Prostate gland (tissue), 2 donors: ENCODE measurements around the gene RAB24. TPM values are rescaled to one million over a fixed set of nuclear protein-coding genes. Genes with fewer than 3 reads are reported as not detected.
"Not testable (repeated sequence)": the region's sequence is repeated elsewhere in the genome, so short reads cannot be mapped to it uniquely, and the experiment has no call there.

ENCODE experiments used
- DNase-seq: peaks from one replicate; pipeline ENCODE4 v3.0.0-alpha.2; 2019; ENCODE audit warnings: low spot score
- H3K27ac ChIP-seq, 2 donors: fragments of 200-600 bp; sonication (generic); 2 replicates each; pipeline ENCODE4 v1.5.1; 2017 to 2019
- H3K27me3 ChIP-seq: fragments of 200-600 bp; sonication (generic); replicated peaks from 2 replicates; pipeline ENCODE4 v1.5.1; 2019; ENCODE audit not compliant: insufficient read depth
- H3K36me3 ChIP-seq, 2 donors: fragments of 200-600 bp; sonication (generic); 1 replicate in 1 of 2; 2 replicates in 1 of 2; pipeline versions ENCODE4 v1.5.1 to v1.8.1; 2017 to 2019
- H3K4me1 ChIP-seq: fragments of 200-600 bp; sonication (generic); replicated peaks from 2 replicates; pipeline ENCODE4 v1.5.1; 2019
- H3K4me3 ChIP-seq, 2 donors: fragments of 200-600 bp; sonication (generic); 2 replicates each; pipeline ENCODE4 v1.5.1; 2017 to 2019
- H3K9me3 ChIP-seq: fragments of 200-600 bp; sonication (generic); 2 replicates; pipeline ENCODE4 v1.5.1; 2017
- POLR2A ChIP-seq: fragments of 450-650 bp; IDR thresholded peaks from one replicate; pipeline ENCODE4 v1.6.1; 2016; ENCODE audit warnings: antibody characterized with exemption, mild to moderate bottlenecking
- POLR2AphosphoS5 ChIP-seq: sonication (generic); formaldehyde crosslinking; IDR thresholded peaks from one replicate; pipeline ENCODE4 v1.6.1; 2017; ENCODE audit warnings: antibody characterized with exemption
- WGBS: methylation state at CpG from one replicate; pipeline ENCODE4 v1.1.5; 2018; 5-methylcytosine and 5-hydroxymethylcytosine counted together
- intact Hi-C: fragments of 100-400 bp; cut with DNase I; formaldehyde crosslinking; loops from one replicate; pipeline ENCODE4 v1.14.2; 2022
- total RNA-seq, 2 donors: library from RNA; depleted of rRNA; stranded (reverse); fragments of >200 nt; gene quantifications; one replicate each; pipeline ENCODE4 v1.1.0, GENCODE V29; 2016
- TF ChIP-seq, protein P1 (sequence below), 4 experiments: fragments of 200-600 bp in 2 of 4; fragments of 450-650 bp in 2 of 4; sonication (generic) in 2 of 4; IDR thresholded peaks; 1 replicate in 3 of 4; 2 replicates in 1 of 4; pipeline ENCODE4 v1.5.1; 2016 to 2019; ENCODE audit warnings: antibody characterized with exemption in 4 of 4, mild to moderate bottlenecking in 2 of 4, moderate library complexity in 2 of 4

Gene RAB24
- total RNA-seq, 2 donors from 2014 or later, result 30.0 to 30.4 TPM

DNA sequence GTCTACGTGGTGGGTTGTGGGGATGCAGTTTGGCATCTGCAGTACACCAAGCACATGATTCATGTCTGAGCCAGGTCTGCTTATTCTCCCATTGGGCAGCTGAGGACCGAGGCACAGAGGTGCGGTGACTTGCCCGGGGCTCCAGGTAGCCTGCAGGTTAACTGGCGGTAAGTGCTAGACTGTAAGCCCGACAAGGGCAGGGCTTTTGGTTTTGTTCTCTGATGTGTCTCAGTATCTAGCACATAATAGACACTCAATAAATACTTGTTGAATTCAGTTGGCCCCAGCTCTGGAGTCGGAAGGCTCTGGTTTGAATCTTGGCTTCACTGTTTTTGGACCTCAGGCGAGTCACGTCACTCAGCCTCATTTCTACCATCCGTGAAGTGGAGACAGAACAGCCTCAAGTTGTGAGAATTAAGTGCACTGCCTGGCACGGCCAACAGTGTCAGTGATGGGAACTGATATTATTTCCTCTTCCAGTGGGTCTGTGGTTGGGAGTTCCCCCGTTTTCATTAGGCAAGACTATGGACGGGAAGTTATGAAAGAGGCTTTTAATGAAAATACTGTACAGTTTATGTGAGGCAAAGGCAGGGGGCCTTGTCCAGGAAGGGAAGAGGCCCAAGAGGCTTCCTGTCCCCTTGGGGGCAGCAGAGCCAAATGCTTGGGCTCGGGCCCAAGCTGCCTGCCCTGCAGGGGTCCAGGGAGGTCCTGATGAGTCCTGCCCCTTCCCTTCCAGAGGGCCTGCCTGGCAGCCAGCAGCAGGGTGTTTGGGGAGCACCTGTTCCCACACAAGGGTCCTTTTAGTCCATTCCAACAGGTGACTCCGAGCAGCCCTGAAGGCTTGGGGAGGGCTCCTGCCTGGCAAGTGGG lies 3.4 kb upstream of the RAB24 start:
- Histone ChIP-seq H3K27ac (no peak overlapping the region), H3K4me3 (no peak overlapping the region), H3K4me1 (peaks cover 18% of the 10 kb centered on the region), H3K9me3 (no peaks in the 10 kb centered on the region), H3K36me3 (peaks cover 0 to 3% of the 10 kb centered on the region in 2 donors), H3K27me3 (no peaks in the 10 kb centered on the region)
- DNase-seq, result no peak
- WGBS, result 72% methylated on average over 15 of the region's 15 CpGs
- TF ChIP-seq POLR2AphosphoS5 (no peak), POLR2A (no peak)
- TF ChIP-seq, protein P1, sequence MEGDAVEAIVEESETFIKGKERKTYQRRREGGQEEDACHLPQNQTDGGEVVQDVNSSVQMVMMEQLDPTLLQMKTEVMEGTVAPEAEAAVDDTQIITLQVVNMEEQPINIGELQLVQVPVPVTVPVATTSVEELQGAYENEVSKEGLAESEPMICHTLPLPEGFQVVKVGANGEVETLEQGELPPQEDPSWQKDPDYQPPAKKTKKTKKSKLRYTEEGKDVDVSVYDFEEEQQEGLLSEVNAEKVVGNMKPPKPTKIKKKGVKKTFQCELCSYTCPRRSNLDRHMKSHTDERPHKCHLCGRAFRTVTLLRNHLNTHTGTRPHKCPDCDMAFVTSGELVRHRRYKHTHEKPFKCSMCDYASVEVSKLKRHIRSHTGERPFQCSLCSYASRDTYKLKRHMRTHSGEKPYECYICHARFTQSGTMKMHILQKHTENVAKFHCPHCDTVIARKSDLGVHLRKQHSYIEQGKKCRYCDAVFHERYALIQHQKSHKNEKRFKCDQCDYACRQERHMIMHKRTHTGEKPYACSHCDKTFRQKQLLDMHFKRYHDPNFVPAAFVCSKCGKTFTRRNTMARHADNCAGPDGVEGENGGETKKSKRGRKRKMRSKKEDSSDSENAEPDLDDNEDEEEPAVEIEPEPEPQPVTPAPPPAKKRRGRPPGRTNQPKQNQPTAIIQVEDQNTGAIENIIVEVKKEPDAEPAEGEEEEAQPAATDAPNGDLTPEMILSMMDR (IDR thresholded peaks at IDR 0.05), result no peak
- intact Hi-C loops, result loop anchor here (5.0 kb wide), 1 partner anchor 195 kb away; no protein-coding TSS in a partner anchor

DNA sequence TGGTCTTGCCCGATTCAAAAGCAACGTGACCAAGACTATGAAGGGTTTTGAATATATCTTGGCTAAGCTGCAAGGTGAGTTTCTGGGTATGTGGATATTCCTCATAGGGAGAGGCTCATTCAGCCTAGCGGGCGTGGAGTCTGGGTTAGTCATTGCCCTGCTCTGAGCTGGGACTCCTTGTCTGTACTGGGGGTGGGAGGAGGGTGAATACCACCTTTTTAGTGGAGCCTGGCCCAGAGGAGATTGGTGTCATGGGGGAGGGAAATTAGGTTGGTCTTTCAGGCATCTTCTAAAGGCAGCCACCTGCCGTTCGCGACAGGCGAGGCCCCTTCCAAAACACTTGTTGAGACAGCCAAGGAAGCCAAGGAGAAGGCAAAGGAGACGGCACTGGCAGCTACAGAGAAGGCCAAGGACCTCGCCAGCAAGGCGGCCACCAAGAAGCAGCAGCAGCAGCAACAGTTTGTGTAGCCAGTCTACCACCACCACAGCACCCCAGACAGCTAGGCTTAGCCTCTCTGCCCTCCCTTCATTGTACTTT lies 2.7 kb upstream of the RAB24 start:
- H3K27me3 ChIP-seq, H3K9me3 ChIP-seq, H3K36me3 ChIP-seq, H3K27ac ChIP-seq, H3K4me3 ChIP-seq, DNase-seq: not testable (repeated sequence)
- WGBS, result 84% methylated on average over 11 of the region's 11 CpGs
- H3K4me1 ChIP-seq, result peaks cover 18% of the 10 kb centered on the region
- intact Hi-C loops, result loop anchor here (5.0 kb wide), 1 partner anchor 194 kb away; no protein-coding TSS in a partner anchor

DNA sequence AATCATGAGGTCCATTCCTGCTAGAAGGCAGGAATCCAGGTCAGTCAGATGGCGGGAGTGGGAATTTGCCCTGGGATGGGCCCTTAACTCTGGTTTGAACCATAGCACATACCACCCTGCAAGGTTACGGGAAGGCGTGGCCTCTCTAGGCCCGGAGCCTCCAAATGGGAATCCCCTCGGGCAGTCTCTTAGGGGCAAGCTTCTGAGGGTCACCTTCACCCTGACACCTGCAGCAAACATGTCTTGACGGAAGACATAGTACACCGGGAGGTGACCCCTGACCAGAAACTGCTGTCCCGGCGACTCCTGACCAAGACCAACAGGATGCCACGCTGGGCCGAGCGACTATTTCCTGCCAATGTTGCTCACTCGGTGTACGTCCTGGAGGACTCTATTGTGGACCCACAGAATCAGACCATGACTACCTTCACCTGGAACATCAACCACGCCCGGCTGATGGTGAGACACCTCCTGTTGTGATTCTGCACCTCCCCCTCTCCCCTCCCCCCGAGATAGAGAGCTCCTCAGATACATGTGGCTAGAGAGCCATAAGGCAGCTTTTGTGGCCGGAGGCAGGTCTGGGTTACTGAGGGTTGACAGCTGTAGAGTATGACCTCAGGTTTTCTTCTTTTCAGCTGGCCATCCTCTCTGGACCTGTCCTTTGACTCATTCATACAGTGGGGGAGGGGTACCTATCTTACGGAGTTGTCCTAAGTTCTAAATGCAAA lies 1.0 kb upstream of the RAB24 start:
- peak overlapping the region; percentile 83 to 84 for H3K27ac ChIP-seq
- peak overlapping the region; percentile 89 to 96 for H3K4me3 ChIP-seq
- H3K36me3 ChIP-seq, result peaks cover 0 to 3% of the 10 kb centered on the region in 2 donors
- H3K9me3 ChIP-seq, result no peaks in the 10 kb centered on the region
- DNase-seq, result no peak
- intact Hi-C loops, result loop anchor here (5.0 kb wide), 1 partner anchor 192 kb away; no protein-coding TSS in a partner anchor
- peaks cover 19% of the 10 kb centered on the region for H3K4me1 ChIP-seq
- no peaks in the 10 kb centered on the region for H3K27me3 ChIP-seq
- 34% methylated on average over 18 of the region's 19 CpGs for WGBS
- no peak for TF ChIP-seq POLR2A
- TF ChIP-seq, protein P1 (IDR thresholded peaks at IDR 0.05), result no peak
- no peak for TF ChIP-seq POLR2AphosphoS5

DNA sequence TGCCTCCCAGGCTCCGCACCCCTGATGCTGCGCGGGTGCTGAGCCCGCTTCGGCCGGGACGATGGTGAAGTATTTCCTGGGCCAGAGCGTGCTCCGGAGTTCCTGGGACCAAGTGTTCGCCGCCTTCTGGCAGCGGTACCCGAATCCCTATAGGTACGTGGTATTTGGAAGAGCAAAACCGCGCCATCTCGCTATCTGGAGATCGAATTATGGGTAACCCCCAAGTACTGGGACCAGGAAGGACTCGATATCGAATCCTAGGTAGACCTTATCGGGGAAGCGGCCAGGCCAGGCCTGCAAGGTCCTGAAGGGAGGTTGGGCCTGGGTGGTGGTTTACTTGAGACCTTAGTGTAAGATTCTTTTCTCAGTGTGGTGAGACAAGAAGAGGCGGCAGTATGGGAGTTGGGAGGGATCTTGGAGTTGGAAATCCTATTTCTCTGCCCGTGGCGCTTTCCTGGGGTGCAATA lies 439 bp upstream of the RAB24 start:
- intact Hi-C loops, result no loop called here

More for the DNA sequence above, 439 bp upstream of the RAB24 start:
- peak overlapping the region; percentile 83 to 84 for H3K27ac ChIP-seq
- TF ChIP-seq, protein P1 (IDR thresholded peaks at IDR 0.05), result no peak
- TF ChIP-seq POLR2A (no peak), POLR2AphosphoS5 (no peak)
- H3K9me3 ChIP-seq, result no peaks in the 10 kb centered on the region
- WGBS, result 7% methylated on average over 21 of the region's 25 CpGs
- no peaks in the 10 kb centered on the region for H3K27me3 ChIP-seq
- peak overlapping the region; percentile 89 to 96 for H3K4me3 ChIP-seq
- peaks cover 19% of the 10 kb centered on the region for H3K4me1 ChIP-seq
- peaks cover 0 to 3% of the 10 kb centered on the region in 2 donors for H3K36me3 ChIP-seq
- DNase-seq, result no peak
